ENCODE results near the gene HOMER2.

DNA sequence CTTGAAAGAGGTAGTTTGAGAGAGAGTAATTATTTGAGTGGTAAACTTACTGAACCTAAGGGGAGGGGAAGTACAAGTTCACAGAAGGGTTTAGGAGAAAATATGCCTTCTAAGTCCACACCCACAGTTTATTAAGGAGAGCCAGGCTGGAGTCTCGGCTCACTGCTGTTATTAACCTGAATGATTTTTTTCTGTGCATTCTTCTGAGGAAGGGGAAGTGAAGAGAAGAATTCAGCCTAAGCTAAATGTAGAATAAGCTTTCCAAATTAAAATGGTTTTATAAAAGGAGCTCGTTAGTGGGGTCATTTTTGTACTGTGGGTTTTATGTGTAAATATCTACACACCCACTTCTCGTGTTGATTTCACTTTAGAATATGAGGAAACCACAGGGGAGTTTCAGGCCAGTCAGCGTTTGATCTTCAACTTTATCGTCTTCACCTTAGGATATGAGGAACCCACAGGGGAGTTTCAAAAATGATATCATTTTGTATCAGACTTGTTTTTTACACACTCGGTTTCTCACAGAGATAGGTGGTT lies 141.6 kb downstream of the HOMER2 start:
- TF ChIP-seq KLF16 (IDR thresholded peaks at IDR 0.05), result no peak
- TF ChIP-seq IFI16 (CRISPR knock-in tag; IDR thresholded peaks at IDR 0.05), result no peak
- TF ChIP-seq, protein P1, sequence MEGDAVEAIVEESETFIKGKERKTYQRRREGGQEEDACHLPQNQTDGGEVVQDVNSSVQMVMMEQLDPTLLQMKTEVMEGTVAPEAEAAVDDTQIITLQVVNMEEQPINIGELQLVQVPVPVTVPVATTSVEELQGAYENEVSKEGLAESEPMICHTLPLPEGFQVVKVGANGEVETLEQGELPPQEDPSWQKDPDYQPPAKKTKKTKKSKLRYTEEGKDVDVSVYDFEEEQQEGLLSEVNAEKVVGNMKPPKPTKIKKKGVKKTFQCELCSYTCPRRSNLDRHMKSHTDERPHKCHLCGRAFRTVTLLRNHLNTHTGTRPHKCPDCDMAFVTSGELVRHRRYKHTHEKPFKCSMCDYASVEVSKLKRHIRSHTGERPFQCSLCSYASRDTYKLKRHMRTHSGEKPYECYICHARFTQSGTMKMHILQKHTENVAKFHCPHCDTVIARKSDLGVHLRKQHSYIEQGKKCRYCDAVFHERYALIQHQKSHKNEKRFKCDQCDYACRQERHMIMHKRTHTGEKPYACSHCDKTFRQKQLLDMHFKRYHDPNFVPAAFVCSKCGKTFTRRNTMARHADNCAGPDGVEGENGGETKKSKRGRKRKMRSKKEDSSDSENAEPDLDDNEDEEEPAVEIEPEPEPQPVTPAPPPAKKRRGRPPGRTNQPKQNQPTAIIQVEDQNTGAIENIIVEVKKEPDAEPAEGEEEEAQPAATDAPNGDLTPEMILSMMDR (IDR thresholded peaks at IDR 0.05 in 2 of 3, conservative IDR thresholded peaks at IDR 0.05 in 1 of 3; ENCODE audit: insufficient read depth in 2 of 3, low read depth in 1 of 3, low read length in 3 of 3), result no peak
- TF ChIP-seq, protein P2, sequence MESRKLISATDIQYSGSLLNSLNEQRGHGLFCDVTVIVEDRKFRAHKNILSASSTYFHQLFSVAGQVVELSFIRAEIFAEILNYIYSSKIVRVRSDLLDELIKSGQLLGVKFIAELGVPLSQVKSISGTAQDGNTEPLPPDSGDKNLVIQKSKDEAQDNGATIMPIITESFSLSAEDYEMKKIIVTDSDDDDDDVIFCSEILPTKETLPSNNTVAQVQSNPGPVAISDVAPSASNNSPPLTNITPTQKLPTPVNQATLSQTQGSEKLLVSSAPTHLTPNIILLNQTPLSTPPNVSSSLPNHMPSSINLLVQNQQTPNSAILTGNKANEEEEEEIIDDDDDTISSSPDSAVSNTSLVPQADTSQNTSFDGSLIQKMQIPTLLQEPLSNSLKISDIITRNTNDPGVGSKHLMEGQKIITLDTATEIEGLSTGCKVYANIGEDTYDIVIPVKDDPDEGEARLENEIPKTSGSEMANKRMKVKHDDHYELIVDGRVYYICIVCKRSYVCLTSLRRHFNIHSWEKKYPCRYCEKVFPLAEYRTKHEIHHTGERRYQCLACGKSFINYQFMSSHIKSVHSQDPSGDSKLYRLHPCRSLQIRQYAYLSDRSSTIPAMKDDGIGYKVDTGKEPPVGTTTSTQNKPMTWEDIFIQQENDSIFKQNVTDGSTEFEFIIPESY (CRISPR knock-in tag; IDR thresholded peaks at IDR 0.05), result no peak
- no peak for TF ChIP-seq MYC (IDR thresholded peaks at IDR 0.05; ENCODE audit: low read depth, low read length)
- TF ChIP-seq MYC (CRISPR knock-in tag; IDR thresholded peaks at IDR 0.05; ENCODE audit: borderline replicate concordance, low read depth), result no peak
- no peak for TF ChIP-seq ZNF263 (CRISPR knock-in tag; IDR thresholded peaks at IDR 0.05; ENCODE audit: borderline replicate concordance)
- TF ChIP-seq, protein P3, sequence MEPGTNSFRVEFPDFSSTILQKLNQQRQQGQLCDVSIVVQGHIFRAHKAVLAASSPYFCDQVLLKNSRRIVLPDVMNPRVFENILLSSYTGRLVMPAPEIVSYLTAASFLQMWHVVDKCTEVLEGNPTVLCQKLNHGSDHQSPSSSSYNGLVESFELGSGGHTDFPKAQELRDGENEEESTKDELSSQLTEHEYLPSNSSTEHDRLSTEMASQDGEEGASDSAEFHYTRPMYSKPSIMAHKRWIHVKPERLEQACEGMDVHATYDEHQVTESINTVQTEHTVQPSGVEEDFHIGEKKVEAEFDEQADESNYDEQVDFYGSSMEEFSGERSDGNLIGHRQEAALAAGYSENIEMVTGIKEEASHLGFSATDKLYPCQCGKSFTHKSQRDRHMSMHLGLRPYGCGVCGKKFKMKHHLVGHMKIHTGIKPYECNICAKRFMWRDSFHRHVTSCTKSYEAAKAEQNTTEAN (CRISPR knock-in tag; IDR thresholded peaks at IDR 0.05), result no peak

Data from K562 (cell line).